ENCODE results near the gene CTSV. TPM values are rescaled to one million over a fixed set of nuclear protein-coding genes. Genes with fewer than 3 reads are reported as not detected.
"Not testable (repeated sequence)": the region's sequence is repeated elsewhere in the genome, so short reads cannot be mapped to it uniquely, and the experiment has no call there.

CTSV gene
- 75.6 TPM for total RNA-seq

GRCh38 chr9:97038611-97039513 lies at the start of gene CTSV:
CTSV (minus strand) TSS chr9:97039142; CDS start chr9:97038043, 1,099 bp downstream.
- peak; percentile 54 for DNase-seq

- DNase-seq, result not testable (repeated sequence)
These were observed 48.8 kb upstream of the CTSV start for GRCh38 chr9:97087668-97088215.

- not testable (repeated sequence) for DNase-seq
These were observed 45.6 kb upstream of the CTSV start for GRCh38 chr9:97084562-97084991.

GRCh38 chr9:97078362-97078761 lies 39.4 kb upstream of the CTSV start:
- DNase-seq, result no peak

GRCh38 chr9:97077452-97078295 lies 38.7 kb upstream of the CTSV start:
- DNase-seq, result no peak

- not testable (repeated sequence) for DNase-seq
These were observed 37.9 kb upstream of the CTSV start for GRCh38 chr9:97076731-97077451.

GRCh38 chr9:97076238-97076637 lies 37.3 kb upstream of the CTSV start:
- DNase-seq, result no peak

GRCh38 chr9:97075289-97075985 lies 36.5 kb upstream of the CTSV start:
- DNase-seq, result no peak

- DNase-seq, result no peak
These were observed 34.6 kb upstream of the CTSV start for GRCh38 chr9:97073506-97073905.

GRCh38 chr9:97072285-97072776 lies 33.4 kb upstream of the CTSV start:
- DNase-seq, result no peak

- not testable (repeated sequence) for DNase-seq
These were observed 31.4 kb upstream of the CTSV start for GRCh38 chr9:97070325-97070724.

- DNase-seq, result no peak
These were observed 28.5 kb upstream of the CTSV start for GRCh38 chr9:97067490-97067889.

- no peak for DNase-seq
These were observed 25.2 kb upstream of the CTSV start for GRCh38 chr9:97064176-97064575.

GRCh38 chr9:97060796-97061195 lies 21.9 kb upstream of the CTSV start:
- no peak for DNase-seq

GRCh38 chr9:97059626-97060025 lies 20.7 kb upstream of the CTSV start:
- DNase-seq, result no peak

- no peak for DNase-seq
These were observed 18.7 kb upstream of the CTSV start for GRCh38 chr9:97057651-97058050.

GRCh38 chr9:97055891-97056290 lies 16.9 kb upstream of the CTSV start:
- DNase-seq, result not testable (repeated sequence)

- no peak for DNase-seq
These were observed 14.8 kb upstream of the CTSV start for GRCh38 chr9:97053717-97054116.

- no peak for DNase-seq
These were observed 13.8 kb upstream of the CTSV start for GRCh38 chr9:97052735-97053134.

GRCh38 chr9:97046228-97046627 lies 7.3 kb upstream of the CTSV start:
- DNase-seq, result no peak

- no peak for DNase-seq
These were observed 6.4 kb upstream of the CTSV start for GRCh38 chr9:97045300-97045699.

Data from skin of body (tissue), 2 donors.